DMS53 treated with DMSO at 0.1 percent for 48 hours (cell line): ENCODE measurements around the gene PDX1.
"Not testable (repeated sequence)": the region's sequence is repeated elsewhere in the genome, so short reads cannot be mapped to it uniquely, and the experiment has no call there.

Experiments used
- DNase-seq: peaks from one replicate; lab custom pipeline; 2025; ENCODE audit not compliant: unreplicated experiment; lab: John Stamatoyannopoulos, UW

Gene PDX1

DNA sequence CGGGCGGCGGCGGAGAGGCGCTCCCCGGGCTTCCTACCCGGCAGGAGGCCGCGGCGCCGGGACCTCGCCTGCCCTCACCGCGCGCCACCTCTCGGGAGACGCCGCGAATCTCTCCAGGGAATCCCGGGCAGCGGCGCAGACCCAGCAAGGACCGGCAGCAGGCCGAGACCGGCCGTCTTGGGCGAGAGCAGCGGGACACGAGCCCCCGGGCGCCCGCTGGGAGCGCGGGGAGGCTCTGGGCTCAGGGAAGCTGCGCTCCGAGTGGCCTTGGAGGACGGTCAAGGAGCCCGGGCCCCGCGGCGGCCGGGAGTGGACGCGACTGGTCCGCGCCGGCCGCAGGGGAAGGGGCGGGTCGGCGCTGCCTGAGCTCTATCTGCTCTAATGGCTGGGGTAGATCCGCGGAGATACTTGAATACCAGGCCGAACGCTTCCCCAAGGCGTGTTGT, 34.6 kb downstream of the PDX1 start:
- DNase-seq = peak; percentile 33

DNA sequence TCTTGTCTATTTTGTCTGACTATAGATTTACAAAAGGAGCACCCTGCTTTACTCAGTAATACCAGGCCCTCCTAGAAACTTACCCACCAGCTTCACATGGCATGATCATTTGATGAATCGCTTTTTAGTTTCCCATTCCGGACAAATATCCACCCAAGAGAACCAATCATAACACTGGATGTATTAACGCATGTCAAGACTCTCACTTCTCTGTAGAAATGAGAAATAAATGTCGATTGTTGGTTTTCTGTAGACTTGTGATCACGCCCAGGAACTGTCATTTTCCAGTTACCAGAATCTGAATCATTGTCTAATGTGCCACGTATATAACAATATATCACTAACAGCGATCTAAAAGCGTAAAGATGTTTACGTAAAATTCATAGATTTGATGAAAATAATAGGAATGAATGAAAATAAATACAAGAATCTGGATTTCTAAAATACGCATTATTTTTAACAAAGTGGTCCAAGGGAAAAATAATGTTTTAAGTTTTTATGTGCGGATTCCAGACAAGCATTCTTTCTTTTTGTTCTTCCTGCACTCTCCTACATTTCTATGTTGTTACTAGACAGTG, 35.3 kb downstream of the PDX1 start:
- no peak for DNase-seq

DNA sequence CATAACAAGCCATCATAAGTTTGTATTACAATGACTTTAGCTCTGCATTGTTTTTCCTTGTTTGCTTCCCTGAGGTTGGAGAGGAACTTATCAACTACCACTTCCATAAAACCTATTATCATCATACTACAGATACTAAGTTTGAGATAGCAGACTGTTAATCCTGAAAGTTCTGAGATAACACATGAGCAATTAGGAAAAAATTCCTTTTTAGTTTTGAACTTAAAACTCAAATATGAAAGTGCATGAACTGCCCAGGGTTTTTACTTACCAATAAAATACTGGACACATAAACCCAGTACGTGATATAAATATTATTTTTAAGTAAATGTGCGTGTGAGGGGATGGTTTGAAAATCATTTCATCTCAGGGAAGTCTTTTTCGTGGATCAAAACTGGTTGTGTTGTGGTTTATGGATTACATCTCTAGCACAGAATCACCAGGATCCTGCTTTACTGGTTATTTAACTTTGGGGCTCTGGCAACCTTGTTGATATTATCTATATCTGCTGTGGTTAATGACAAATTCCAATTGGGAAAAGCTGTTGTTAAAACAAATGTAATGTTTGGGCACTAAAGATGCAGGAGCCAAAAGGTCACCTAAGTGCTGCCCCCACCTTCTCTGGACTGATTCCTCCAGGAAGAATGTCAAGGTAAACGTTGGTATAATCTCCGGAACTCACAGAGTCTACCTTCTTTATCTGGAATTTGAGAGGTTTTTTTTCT, 36.9 kb downstream of the PDX1 start:
- no peak for DNase-seq

DNA sequence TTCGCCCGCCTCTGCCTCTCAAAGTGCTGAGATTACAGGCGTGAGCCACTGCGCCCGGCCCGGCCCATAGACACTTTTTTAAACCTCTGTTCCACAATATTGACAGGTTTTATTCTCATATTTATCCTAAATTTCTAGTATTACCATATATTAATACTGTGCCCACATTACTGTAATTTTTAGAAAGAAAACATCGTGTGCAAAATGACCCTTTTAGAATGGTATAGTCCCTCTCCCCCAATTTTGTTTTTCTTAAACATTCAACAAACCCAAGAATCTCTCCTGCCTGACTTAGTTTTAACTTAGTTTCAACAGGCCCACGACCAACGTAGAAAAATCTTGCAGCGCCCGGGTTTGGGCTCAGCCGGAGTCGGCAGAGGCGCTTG, 40.2 kb downstream of the PDX1 start:
- DNase-seq = no peak

DNA sequence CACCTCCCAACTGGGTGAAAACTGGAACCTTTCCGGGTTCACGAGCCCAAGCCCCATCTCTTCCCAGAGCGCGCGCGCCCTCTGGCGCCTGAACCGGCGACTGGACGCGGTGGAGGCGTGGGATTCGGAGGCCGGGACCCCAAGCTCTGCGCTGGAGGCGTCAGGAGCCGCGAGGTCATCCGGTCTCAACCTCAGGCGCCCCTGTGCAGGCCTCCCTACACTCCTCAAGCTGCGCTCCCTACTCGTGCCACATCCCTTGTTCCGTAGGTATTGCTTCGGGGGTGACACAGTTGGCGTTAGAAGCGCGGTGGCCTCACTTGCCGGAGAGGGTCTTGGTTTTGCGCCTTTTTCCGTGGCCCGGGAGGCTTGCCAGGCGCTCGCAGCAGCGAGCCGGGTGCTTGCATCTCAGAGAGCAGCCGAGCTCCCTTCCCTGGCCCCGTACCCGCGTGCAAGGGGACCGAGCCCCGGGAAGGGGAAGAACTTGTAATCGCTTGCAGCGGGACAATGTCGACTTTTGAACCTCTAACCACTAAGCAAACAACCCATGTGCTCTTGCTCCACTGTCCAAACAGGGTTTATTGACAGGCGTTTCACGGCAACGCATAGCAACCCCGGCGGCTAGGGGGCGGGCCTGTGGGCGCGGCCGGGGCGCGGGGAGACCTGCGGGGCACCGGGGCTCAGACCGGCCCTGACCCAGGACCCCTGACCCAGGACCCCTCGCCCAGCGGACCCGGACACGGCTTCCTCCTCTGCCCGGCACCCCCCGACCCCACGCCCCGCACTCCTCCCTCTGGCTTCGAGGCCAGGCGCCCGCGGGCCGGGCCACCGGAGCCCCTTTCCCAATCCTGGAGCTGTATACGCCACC, 40.8 kb downstream of the PDX1 start:
- DNase-seq = peak; percentile 89

DNA sequence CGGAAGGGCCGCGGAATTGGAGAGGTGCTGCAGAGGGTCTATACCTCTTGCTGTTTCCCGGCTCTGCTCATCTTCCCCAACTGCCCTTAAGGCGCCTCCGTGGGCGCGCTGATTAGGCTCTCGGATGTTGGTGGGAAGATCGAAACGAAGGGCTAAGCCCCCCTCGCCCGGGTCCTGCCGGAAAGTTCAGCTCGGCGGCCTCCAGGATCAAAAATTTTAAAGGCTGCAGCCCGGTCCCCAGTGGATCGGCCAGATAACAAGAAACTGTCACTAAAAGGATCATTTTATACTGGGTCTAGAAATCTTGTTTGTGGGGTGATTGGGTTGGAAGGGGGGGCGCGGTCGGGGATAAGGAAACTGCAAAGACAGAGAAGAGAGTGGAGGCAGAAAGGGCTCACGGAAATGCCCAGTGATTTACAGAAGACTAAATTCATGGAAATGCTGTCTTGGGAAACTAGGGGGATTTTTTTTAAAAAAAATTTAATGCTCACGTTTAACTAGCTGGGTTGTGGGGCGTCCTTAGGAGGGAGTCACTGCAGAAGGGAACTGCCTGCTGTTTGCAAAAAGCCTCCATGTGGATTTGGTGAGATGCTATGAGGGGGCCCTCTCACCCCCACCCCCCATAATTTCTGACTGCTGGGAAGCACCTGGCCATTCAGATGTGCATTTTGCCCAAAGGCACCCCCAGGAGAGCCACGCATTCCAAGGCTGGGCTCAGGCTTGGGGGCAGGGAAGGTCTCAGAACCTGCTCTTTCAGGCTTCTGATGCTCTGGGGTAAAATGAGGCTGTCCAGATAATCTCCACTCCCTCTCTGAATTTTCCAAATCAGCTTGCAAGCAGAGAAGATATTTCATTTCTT, 41.7 kb downstream of the PDX1 start:
- DNase-seq = no peak

DNA sequence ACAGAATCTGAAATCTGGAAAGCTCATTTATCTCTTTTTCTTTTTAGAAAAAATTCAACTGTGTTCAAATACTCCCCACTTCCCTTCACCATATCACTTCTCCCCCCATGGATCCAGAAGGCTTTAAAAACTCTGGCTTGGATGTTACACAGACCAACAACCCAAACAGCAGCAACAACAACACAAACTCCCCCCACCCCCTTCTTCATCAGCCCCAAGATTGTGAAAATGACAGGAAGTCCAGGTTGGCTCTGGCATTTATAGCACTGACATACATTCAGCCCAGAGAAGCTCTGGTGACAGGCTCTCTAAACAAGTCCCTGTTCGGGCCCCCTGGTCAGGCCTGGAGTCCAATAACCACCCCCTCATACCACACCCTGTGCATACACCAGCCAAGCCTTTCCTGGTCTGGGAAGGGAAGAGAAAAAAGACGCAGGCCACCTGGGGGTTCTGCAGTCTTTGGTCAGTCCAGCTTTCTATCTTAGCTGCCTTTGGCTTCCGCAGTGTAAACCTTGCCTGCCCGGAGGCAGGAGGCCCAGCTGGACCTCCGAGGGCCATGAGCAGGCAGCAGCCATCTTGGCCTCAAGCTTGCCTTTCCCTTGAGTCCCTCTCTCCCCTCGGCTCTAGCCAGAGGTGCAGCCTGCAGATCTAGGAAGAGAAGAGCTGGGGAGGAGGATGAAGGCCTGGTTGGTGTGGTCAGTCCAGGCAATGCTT, 42.5 kb downstream of the PDX1 start:
- no peak for DNase-seq

DNA sequence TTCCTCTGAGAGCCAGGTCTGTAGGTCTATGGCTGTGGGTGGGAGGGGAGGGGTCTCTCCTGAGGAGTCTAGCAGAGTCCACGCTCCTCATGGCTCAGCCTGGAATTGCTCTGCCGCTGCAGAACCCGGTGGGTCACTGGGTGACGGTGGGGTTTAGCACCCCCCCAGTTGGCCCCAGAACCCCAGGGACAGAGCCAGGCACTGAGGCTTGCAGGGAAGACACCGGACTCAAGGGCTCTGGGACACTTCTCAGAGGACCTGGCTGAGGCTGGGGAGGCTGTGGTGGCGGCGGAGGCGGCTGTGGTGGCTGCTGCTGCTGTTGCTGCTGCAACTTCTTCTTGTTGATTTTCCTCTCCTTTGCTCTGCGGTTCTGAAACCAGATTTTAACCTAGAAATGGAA, 43.2 kb downstream of the PDX1 start:
- DNase-seq = no peak

DNA sequence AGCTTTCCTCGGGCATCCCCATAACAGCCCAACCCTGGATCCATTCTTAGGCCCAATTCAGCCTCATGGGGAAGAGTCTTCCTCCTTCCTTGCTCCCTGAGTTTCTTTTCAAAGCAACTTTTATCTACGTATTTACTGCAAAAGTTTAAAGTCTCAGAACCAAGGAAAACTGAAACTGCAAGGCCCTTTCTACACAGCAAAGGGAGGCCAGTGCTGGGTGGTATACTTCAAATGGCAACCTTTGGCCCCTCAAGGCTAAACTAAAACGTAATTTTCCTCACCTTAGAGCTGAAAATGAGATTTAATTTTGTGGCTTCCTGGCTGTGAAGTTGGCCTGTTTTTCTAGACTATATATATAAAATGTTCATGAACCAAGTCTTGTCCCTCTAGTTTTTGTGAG, 43.7 kb downstream of the PDX1 start:
- DNase-seq = no peak

DNA sequence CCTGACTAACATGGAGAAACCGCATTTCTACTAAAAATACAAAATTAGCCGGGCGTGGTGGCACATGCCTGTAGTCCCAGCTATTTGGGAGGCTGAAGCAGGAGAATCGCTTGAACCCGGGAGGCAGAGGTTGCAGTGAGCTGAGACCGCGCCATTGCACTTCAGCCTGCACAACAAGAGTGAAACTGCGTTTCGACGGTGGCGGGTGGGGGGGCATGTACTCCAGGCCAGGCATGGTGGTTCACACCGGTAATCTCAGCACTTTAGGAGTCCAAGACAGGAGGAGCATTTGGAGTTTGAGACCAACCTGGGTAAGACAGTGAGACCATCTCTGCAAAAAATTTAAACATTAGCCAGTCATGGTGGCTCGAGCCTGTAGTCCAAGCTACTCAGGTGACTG, 44.4 kb downstream of the PDX1 start:
- not testable (repeated sequence) for DNase-seq

DNA sequence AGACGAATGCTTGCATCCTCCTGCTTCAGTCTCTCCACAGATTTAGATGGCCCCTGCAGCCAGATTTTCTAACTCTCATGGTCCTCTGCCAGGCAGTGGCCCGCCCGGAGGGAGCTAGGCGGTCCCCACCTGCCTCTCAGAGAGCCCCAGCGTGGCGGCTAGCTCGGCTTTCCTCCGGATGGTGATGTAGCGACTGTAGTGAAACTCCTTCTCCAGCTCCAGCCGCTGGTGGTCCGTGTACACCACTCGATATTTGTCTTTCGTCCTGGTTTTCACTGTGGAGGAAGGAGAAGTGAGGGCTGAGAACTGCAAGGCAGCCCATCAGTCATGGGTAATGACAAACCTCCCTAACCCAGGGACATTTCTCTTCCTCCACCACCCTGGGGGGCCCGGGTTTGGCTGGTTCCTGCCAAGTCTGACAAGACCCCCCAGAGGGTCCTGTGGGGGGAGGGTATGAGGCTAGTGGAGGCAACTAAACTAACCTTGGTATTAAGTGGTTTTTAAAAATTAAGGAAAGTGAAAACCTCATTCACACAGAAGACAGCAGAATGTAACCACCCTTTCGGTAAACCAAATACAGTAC, 45.0 kb downstream of the PDX1 start:
- no peak for DNase-seq

DNA sequence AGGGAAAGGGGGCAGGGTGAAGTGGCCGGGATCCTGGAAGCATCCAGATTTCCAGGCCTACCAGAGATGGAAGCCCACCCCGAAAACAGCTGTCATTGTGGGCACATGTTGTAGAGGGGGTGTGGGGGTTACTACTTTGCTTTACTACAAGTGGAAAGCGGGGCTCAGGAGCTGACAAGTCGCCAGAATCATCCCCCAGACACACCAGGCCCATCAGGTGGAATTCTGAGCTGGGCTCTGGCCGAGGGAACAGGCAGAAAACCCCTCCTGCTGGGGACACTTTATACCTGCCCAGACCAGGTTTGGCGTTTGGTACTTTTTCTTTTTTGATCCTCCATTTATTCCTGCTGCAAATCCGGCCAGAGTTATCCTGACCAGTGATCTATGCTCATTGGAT, 45.5 kb downstream of the PDX1 start:
- DNase-seq = no peak

DNA sequence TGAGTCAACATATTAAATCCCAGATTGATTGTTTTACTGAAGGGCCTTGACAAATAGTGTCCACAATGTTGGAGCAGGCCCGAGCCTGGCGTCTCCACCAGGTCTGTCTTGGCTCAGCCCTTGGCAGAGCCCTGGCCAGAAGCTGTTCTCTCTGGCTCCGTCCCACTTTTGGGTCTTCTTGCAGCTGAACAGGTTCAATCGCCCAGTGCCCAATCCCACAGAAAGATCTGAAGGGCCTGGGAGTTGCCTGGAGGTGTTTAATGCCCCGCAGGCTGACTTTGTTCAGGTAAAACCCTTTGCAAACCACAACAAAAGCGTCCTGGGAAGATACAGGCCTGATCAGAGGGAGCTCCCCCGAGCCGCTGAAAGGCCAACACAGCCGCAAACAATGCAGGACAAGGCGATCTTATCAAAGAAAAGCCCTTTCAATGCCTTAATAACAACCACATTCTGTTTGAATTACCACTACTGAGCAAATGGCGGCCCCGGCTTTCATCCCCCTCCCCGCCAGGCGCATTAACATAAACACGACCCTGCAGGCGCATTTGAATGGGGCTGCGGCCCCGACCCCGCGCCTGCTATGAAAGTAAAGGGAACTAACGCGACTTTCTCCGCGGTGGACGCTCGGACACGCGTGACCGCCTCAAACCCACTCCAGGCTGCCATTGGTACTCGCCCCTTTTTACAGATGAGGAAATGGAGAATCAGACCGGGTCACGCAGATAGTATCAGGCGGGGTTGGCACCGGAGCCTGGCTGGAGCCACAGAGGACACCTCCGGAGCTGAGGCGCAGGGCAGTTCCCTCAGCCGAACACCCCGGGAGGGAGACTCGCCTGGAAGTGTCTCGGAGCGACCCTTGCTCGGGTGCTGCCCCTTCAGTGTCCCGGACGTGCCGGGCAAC, 46.2 kb downstream of the PDX1 start:
- no peak for DNase-seq

DNA sequence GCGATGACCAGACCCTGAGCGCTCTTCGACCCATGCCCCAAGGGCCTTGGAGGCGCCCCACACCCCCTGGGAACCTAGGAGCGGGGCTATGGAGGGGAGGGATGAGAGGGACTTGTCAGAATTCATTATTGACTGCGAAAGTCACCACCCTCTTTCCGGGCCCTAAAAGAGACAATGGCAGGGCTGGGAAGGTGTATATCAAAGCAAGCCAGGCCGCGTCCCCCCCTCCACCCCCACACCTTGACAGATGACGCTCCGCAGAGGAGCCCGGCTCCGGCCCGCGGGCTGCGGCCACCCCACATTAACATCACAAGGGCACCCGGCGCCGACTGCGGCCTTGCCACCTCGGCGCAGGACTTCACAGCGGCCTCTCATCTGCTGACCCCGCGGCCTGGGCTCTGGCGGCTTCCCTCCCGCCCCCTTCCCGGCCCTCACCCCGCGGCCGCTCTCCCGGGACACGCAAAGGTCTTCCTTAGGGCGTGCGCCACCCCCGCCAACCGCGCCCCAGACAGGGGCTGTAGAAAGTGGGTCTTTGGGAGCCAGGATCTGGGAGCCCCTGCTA, 46.9 kb downstream of the PDX1 start:
- DNase-seq = no peak

DNA sequence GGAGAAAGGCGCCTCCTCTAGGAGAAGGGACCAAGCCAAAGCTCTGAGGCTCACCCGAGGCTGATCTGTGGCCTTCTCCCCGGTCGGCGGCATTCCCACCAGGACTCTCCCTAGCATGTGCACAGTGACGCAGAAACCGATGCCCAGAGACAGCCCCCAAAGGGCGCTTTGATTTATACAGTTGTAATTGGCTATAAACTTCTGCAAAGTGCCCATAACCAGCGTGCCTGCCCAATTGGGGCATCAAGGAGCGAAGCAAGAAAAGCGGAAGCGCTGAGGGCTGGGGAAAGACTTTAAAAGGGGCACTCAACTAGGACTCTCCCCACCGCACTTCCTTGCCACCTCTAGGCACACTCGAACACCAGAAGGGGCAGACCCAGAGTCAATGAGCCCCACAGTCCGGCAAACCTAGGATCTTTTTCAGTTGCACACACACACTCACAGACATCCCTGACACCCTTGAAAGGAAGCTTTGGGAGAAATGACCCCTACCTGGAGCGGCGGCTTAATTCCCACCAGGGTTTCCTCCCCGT, 47.5 kb downstream of the PDX1 start:
- no peak for DNase-seq

DNA sequence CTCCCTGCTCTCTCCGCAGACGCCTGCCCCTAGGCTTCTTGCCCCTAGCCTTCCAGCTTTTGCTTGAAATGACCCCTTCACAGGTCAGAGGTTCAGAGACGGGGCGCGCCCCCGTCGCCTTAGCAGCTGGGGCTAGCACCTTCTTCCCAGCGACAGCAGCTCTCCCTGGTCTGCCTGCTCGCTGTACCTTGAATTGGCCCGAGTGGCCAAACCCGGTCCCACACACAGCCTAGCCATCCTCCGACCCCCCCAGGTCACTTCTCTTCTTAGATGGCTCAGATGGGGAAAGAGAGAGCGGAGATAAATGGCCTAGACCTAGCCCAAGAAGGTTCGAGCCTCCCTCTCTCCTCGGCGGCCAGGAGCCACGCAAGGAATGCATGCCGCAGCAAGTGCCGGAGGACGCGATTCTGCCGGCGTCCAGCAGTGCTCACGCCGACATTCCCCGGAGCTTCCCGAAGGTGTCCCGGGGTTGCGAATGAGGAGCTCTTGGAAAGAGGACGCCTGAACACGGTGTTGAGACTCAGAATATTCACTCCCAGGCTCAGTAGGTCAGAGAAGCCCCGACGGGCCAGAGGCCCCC, 48.0 kb downstream of the PDX1 start:
- DNase-seq = no peak

DNA sequence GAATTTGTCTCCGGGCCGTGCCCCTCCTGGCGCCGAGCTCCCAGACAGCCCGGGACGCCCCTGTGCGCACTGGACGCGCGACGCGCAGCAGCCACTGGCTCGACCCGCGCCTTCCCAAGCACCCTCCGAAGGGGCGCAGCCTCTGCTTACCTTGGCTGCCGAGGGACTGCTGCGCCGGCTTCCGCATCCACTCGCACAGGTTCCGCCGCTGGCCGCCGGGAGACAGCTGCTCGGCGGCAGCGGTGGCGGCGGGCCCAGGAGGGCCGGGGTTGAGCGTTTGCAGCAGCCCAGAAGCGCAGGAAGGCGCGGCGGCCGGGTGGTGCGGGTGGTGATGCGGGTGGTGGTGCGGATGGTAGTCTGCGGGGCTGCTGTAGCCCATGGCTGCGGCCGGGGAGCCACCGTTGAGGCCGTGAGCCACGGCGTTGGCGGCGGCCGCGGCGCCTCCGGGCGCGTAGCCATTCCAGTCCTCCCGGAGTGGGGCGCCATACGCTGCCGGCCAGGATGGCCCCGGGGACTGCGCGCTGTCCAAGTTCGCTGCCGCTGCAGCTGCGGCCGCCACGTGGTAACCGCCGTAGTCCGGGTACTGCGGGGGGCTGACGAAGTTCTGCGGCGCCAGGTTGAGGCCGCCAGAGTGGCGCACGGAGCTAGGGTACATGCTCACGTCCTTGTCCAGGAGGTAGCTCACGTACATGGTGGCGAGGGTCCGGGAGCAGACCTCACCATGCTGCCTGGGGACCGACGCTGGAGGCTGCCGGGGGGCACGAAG, 48.7 kb downstream of the PDX1 start:
- no peak for DNase-seq
